HL-60 (cell line): ENCODE results near the gene GALT.
A peak's percentile ranks its signal among the peaks of the same experiment; 100 is the strongest.

ENCODE experiments used
- DNase-seq, 2 experiments: peaks; one replicate each; pipeline ENCODE4 v3.0.0-alpha.2; 2010 to 2020; ENCODE audit warnings: low read depth in 1 of 2, low spot score in 1 of 2
- H3K27ac ChIP-seq: fragments of 250-450 bp; sonication (Bioruptor Pico); replicated peaks from 2 replicates; pipeline ENCODE4 v1.5.1; 2020; ENCODE audit warnings: mild to moderate bottlenecking, moderate library complexity
- H3K27me3 ChIP-seq: fragments of 250-450 bp; sonication (Bioruptor Pico); 2 replicates; pipeline ENCODE4 v1.5.1; 2021; ENCODE audit warnings: mild to moderate bottlenecking, moderate library complexity; ENCODE audit not compliant: insufficient read depth, poor library complexity, severe bottlenecking
- H3K4me3 ChIP-seq: replicated peaks from 2 replicates; pipeline ENCODE4 v1.5.1; 2011; ENCODE audit warnings: mild to moderate bottlenecking, control low read depth, low read length; ENCODE audit not compliant: insufficient read depth
- CTCF ChIP-seq: IDR thresholded peaks from one replicate; pipeline ENCODE4 v1.5.1; 2011; ENCODE audit warnings: low read length, control low read depth, inconsistent platforms; ENCODE audit not compliant: insufficient read depth
- GABPA ChIP-seq: IDR thresholded peaks from 2 replicates; pipeline ENCODE4 v1.6.1; 2012; ENCODE audit warnings: low read depth
- POLR2AphosphoS5 ChIP-seq: IDR thresholded peaks from 2 replicates; pipeline ENCODE4 v1.6.1; 2012; ENCODE audit warnings: low read depth
- SPI1 ChIP-seq: IDR thresholded peaks from 2 replicates; pipeline ENCODE4 v1.6.1; 2012; ENCODE audit warnings: low read depth, mild to moderate bottlenecking, borderline replicate concordance
- TF ChIP-seq, protein P1 (sequence below): IDR thresholded peaks from 2 replicates; pipeline ENCODE4 v1.6.1; 2012; ENCODE audit warnings: low read depth; ENCODE audit not compliant: insufficient replicate concordance

The GALT gene

DNA sequence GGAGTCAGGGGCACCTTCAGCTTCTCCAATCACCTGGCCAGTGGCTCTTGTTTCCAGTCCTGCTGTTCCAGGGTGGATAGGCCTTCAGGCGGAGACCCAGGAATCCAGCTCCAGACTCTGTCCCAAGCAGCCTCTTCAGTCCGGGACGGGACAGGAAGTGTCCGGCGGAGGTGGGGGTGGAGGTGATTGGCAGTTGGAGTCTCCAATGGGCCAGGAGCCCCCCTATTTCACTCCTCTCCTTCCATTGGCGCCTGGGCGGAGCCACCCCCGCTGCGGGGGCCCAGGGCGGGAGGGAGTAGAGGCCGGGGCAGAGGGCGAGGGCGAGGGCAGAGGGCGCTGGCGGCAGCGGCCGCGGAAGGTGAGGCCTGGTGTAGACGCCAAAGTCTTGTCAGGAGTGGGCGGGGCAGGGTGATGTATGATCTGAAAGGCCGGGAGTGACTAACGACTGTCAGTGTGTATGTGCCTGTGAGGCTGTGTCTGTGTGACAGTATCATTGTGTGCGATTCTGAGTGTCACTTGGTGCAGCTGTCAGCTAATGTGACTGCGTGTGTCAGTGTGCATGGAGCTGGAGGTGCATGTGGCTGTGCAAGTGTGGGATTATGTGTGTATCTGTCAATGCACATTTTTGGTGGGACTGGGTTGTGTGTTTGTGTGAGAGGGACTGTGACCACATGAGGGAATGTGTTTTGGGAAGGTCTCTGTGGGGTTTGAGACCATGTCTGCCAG lies 5.6 kb downstream of the GALT start, which contains the start of gene IL11RA:
Gene IL11RA, plus strand, starts transcription at position 310 of the 726 bp plus-strand sequence. CDS start 3,033 bp downstream, outside the sequence.
- Histone ChIP-seq H3K4me3 (no peak within 1 kb of the TSS), H3K27ac (no peak within 1 kb of the TSS), H3K27me3 (no peaks in the 10 kb centered on the region)
- no peak for DNase-seq
- TF ChIP-seq, protein P1, sequence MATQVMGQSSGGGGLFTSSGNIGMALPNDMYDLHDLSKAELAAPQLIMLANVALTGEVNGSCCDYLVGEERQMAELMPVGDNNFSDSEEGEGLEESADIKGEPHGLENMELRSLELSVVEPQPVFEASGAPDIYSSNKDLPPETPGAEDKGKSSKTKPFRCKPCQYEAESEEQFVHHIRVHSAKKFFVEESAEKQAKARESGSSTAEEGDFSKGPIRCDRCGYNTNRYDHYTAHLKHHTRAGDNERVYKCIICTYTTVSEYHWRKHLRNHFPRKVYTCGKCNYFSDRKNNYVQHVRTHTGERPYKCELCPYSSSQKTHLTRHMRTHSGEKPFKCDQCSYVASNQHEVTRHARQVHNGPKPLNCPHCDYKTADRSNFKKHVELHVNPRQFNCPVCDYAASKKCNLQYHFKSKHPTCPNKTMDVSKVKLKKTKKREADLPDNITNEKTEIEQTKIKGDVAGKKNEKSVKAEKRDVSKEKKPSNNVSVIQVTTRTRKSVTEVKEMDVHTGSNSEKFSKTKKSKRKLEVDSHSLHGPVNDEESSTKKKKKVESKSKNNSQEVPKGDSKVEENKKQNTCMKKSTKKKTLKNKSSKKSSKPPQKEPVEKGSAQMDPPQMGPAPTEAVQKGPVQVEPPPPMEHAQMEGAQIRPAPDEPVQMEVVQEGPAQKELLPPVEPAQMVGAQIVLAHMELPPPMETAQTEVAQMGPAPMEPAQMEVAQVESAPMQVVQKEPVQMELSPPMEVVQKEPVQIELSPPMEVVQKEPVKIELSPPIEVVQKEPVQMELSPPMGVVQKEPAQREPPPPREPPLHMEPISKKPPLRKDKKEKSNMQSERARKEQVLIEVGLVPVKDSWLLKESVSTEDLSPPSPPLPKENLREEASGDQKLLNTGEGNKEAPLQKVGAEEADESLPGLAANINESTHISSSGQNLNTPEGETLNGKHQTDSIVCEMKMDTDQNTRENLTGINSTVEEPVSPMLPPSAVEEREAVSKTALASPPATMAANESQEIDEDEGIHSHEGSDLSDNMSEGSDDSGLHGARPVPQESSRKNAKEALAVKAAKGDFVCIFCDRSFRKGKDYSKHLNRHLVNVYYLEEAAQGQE = no peak
- TF ChIP-seq POLR2AphosphoS5 = 0 out of 2 replicates have a peak, but pooled peaks have one; percentile 27

DNA sequence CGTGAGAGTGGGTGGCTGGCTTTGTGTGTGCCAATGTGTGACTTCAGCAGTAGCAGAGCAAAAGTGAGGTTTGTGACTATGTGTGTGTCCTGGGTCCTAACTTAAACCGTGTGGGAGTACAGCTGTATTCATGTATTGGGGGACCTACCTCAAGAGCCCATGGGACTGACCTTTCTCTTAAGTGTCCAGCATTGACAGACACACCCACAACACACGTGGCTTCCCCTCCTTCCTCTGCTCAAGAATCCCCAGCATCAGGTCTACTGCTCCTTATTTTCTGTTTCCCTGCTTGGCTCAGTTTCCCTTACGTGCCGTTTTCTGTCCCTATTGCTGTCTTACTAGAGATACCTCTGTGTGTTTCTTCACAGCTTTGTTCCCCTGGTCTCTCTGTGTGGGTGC lies 6.1 kb downstream of the GALT start:
- Histone ChIP-seq H3K27me3 (no peaks in the 10 kb centered on the region), H3K4me3 (no peak overlapping the region), H3K27ac (no peak overlapping the region)
- no peak for DNase-seq
- TF ChIP-seq POLR2AphosphoS5 = no peak
- no peak for TF ChIP-seq CTCF
- TF ChIP-seq GABPA = no peak
- TF ChIP-seq SPI1 = no peak
- TF ChIP-seq, protein P1 = no peak

GRCh38 chr9:34653151-34654072 lies 6.9 kb downstream of the GALT start:
- H3K4me3 ChIP-seq = no peak overlapping the region
- no peak for DNase-seq
- TF ChIP-seq POLR2AphosphoS5 = no peak
- no peak for TF ChIP-seq SPI1
- TF ChIP-seq, protein P1 = no peak
- TF ChIP-seq GABPA = no peak
- no peak for TF ChIP-seq CTCF
- H3K27ac ChIP-seq = no peak overlapping the region
- H3K27me3 ChIP-seq = no peaks in the 10 kb centered on the region
